HG02571 (cell line): ENCODE data around the gene FHL1.

Source experiments
- ATAC-seq: cut with Tn5 transposase; IDR thresholded peaks from one replicate; pipeline ENCODE4 v1.9.1; 2021; ENCODE audit warnings: mild to moderate bottlenecking, moderate library complexity; ENCODE audit not compliant: unreplicated experiment

The FHL1 gene

GRCh38 chrX:136251041-136251991 is 104.0 kb downstream of the FHL1 start, which contains the start of gene MAP7D3:
Gene MAP7D3, minus strand, starts transcription at chrX:136251400. Its CDS starts 42 bp downstream, at chrX:136251358.
- ATAC-seq, result peak; percentile 84

- no peak for ATAC-seq
These were observed 108.2 kb downstream of the FHL1 start for GRCh38 chrX:136255541-136255940.

GRCh38 chrX:136256026-136256425 is 108.7 kb downstream of the FHL1 start:
- ATAC-seq, result no peak

- ATAC-seq, result no peak
These were observed 111.6 kb downstream of the FHL1 start for GRCh38 chrX:136258951-136259350.

GRCh38 chrX:136259543-136259942 is 112.2 kb downstream of the FHL1 start:
- no peak for ATAC-seq

- ATAC-seq, result no peak
These were observed 113.4 kb downstream of the FHL1 start for GRCh38 chrX:136260776-136261175.
